B cell (primary cell): ENCODE measurements around the gene AP3M1. TPM values are rescaled to one million over a fixed set of nuclear protein-coding genes. Genes with fewer than 3 reads are reported as not detected.

Experiments used
- ATAC-seq: fragments of 200-7000 bp; cut with Tn5 transposase; one replicate; pipeline ENCODE4 v1.10.0; 2021; ENCODE audit warnings: low read depth, mild to moderate bottlenecking, moderate number of reproducible peaks, moderate library complexity
- CTCF ChIA-PET: fragments of 350-600 bp; sonication (Branson Sonifier 250); formaldehyde crosslinking; loops from one replicate; lab custom pipeline; 2021; ENCODE audit warnings: antibody characterized with exemption, inconsistent platforms; lab: Charles Lee
- POLR2A ChIA-PET: fragments of 350-600 bp; sonication (Branson Sonifier 250); formaldehyde crosslinking; loops from one replicate; lab custom pipeline; 2021; ENCODE audit warnings: antibody characterized with exemption; lab: Charles Lee
- DNase-seq: peaks from one replicate; pipeline ENCODE4 v3.0.0; 2013
- H2AFZ ChIP-seq: 2 replicates; pipeline ENCODE4 v1.6.1; 2012; ENCODE audit warnings: mild to moderate bottlenecking, low read depth, low read length; ENCODE audit not compliant: insufficient read depth, poor library complexity, severe bottlenecking
- H3K27ac ChIP-seq, 2 donors: 1 replicate in 1 of 2; 2 replicates in 1 of 2; pipeline ENCODE4 v1.5.1; 2012 to 2013; ENCODE audit warnings: low read length in 2 of 2, mild to moderate bottlenecking in 2 of 2, moderate library complexity in 1 of 2
- H3K27me3 ChIP-seq, 4 experiments: fragments of 200-600 bp in 1 of 4; sonication (generic) in 1 of 4; replicated peaks in 1 of 4; 1 replicate in 2 of 4; 2 replicates in 2 of 4; pipeline versions ENCODE4 v1.6.1 to v1.7.0; 2013 to 2016; ENCODE audit warnings: low read length in 3 of 4, mild to moderate bottlenecking in 2 of 4, mixed read lengths in 1 of 4, moderate library complexity in 1 of 4; ENCODE audit not compliant: insufficient read depth in 4 of 4, control insufficient read depth in 3 of 4; ENCODE audit errors: control extremely low read depth in 1 of 4
- H3K36me3 ChIP-seq, 2 experiments: replicated peaks in 1 of 2; 1 replicate in 1 of 2; 2 replicates in 1 of 2; pipeline versions ENCODE4 v1.6.1 to v1.7.1; 2013; ENCODE audit warnings: low read length in 1 of 2; ENCODE audit not compliant: insufficient read depth in 2 of 2, control insufficient read depth in 1 of 2; ENCODE audit errors: control extremely low read depth in 1 of 2, extremely low read depth in 1 of 2
- H3K4me1 ChIP-seq, 2 donors: fragments of 200-600 bp in 1 of 2; sonication (generic) in 1 of 2; 1 replicate in 1 of 2; 2 replicates in 1 of 2; pipeline versions ENCODE4 v1.5.1 to v1.6.1; 2013 to 2017; ENCODE audit warnings: low read length in 2 of 2; ENCODE audit not compliant: control insufficient read depth in 2 of 2, insufficient read depth in 2 of 2
- H3K4me2 ChIP-seq: replicated peaks from 2 replicates; pipeline ENCODE3; 2012; ENCODE audit warnings: mild to moderate bottlenecking, low read depth, low read length; ENCODE audit not compliant: poor library complexity, severe bottlenecking
- H3K4me3 ChIP-seq, 5 experiments: fragments of 200-600 bp in 1 of 5; sonication (generic) in 1 of 5; 1 replicate in 3 of 5; 2 replicates in 2 of 5; pipeline versions ENCODE4 v1.5.1 to v1.7.0; 2011 to 2016; ENCODE audit warnings: low read length in 4 of 5, mild to moderate bottlenecking in 4 of 5, low read depth in 2 of 5, control low read depth in 1 of 5, moderate library complexity in 1 of 5; ENCODE audit not compliant: insufficient read depth in 1 of 5; ENCODE audit errors: control extremely low read depth in 1 of 5, extremely low read depth in 1 of 5
- H3K79me2 ChIP-seq: fragments of 200-600 bp; sonication (generic); one replicate; pipeline ENCODE4 v1.6.0; 2016; ENCODE audit warnings: low read length; ENCODE audit not compliant: control insufficient read depth, insufficient read depth
- H3K9ac ChIP-seq: fragments of 200-600 bp; sonication (generic); 2 replicates; pipeline ENCODE4 v1.6.1; 2017; ENCODE audit warnings: mild to moderate bottlenecking, low read length, moderate library complexity
- H3K9me3 ChIP-seq, 3 donors: one replicate each; pipeline versions ENCODE4 v1.6.1 to v1.7.1; 2013; ENCODE audit warnings: low read length in 2 of 3; ENCODE audit not compliant: control insufficient read depth in 2 of 3, insufficient read depth in 1 of 3; ENCODE audit errors: control extremely low read depth in 1 of 3
- H4K20me1 ChIP-seq: 2 replicates; pipeline ENCODE4 v1.6.0; 2012; ENCODE audit warnings: mild to moderate bottlenecking, low read length; ENCODE audit not compliant: insufficient read depth, control insufficient read depth, poor library complexity, severe bottlenecking
- H3K27ac Mint-ChIP-seq: one replicate; pipeline ENCODE4 v1.8.0; 2021; ENCODE audit warnings: mixed read lengths
- H3K27me3 Mint-ChIP-seq: one replicate; pipeline ENCODE4 v1.8.0; 2021; ENCODE audit warnings: mixed read lengths
- H3K4me1 Mint-ChIP-seq: one replicate; pipeline ENCODE4 v1.8.0; 2021; ENCODE audit warnings: mixed read lengths
- H3K4me3 Mint-ChIP-seq: one replicate; pipeline ENCODE4 v1.8.0; 2021; ENCODE audit warnings: mixed read lengths
- H3K9me3 Mint-ChIP-seq: one replicate; pipeline ENCODE4 v1.8.0; 2022; ENCODE audit warnings: mixed read lengths; ENCODE audit not compliant: insufficient read depth
- EZH2 ChIP-seq: IDR thresholded peaks from 2 replicates; pipeline ENCODE4 v1.6.1; 2012; ENCODE audit warnings: borderline replicate concordance, low read depth, mild to moderate bottlenecking, moderate library complexity, low read length; ENCODE audit not compliant: insufficient read depth, poor library complexity, severe bottlenecking
- WGBS: methylation state at CpG from one replicate; pipeline ENCODE4 v1.1.5; 2013; ENCODE audit warnings: missing lambda C conversion rate; ENCODE audit not compliant: insufficient coverage; 5-methylcytosine and 5-hydroxymethylcytosine counted together
- intact Hi-C: fragments of 100-400 bp; cut with micrococcal nuclease; formaldehyde crosslinking; loops from one replicate; pipeline ENCODE4 v1.10.0; 2022
- polyA plus RNA-seq: library from polyadenylated mRNA; depleted of rRNA; stranded (reverse); fragments of >200 nt; gene quantifications from 2 replicates; pipeline ENCODE4 v1.2.3, GENCODE V29; 2012
- total RNA-seq, 2 donors: library from RNA; stranded (reverse); fragments of 120-200 nt in 1 of 2; gene quantifications; 1 replicate in 1 of 2; 2 replicates in 1 of 2; pipeline versions ENCODE4 v1.2.3 to v1.2.4, GENCODE V29; 2013 to 2022
- TF ChIP-seq, protein P1 (sequence below): fragments of 200-600 bp; IDR thresholded peaks from one replicate; pipeline ENCODE4 v1.8.0; 2022; ENCODE audit warnings: antibody characterized with exemption, mild to moderate bottlenecking

The AP3M1 gene
- total and polyA plus RNA-seq, 2 donors (not counting 1 experiment from before 2014, with no cell fraction given) = 21.6 to 50.4 TPM

GRCh38 chr10:74187237-74187636 is 36.6 kb upstream of the AP3M1 start:
- peak overlapping the region; percentile 73 for H3K27ac Mint-ChIP-seq
- Histone ChIP-seq H3K4me1 (peaks cover 25 to 39% of the 10 kb centered on the region in 2 donors), H3K36me3 (peaks cover 0 to 4% of the 10 kb centered on the region in 2 experiments), H3K27me3 (no peaks in the 10 kb centered on the region), H3K4me2 (no peak overlapping the region), H3K9me3 (no peaks in the 10 kb centered on the region), H3K27ac (peak overlapping the region in 1 of 2 donors; percentile 50), H4K20me1 (peaks cover 12% of the 10 kb centered on the region), H3K79me2 (peaks cover 98% of the 10 kb centered on the region), H3K9ac (no peak overlapping the region), H3K4me3 (no peak overlapping the region), H2AFZ (no peak overlapping the region)
- TF ChIP-seq, protein P1, sequence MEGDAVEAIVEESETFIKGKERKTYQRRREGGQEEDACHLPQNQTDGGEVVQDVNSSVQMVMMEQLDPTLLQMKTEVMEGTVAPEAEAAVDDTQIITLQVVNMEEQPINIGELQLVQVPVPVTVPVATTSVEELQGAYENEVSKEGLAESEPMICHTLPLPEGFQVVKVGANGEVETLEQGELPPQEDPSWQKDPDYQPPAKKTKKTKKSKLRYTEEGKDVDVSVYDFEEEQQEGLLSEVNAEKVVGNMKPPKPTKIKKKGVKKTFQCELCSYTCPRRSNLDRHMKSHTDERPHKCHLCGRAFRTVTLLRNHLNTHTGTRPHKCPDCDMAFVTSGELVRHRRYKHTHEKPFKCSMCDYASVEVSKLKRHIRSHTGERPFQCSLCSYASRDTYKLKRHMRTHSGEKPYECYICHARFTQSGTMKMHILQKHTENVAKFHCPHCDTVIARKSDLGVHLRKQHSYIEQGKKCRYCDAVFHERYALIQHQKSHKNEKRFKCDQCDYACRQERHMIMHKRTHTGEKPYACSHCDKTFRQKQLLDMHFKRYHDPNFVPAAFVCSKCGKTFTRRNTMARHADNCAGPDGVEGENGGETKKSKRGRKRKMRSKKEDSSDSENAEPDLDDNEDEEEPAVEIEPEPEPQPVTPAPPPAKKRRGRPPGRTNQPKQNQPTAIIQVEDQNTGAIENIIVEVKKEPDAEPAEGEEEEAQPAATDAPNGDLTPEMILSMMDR = no peak
- TF ChIP-seq EZH2 = no peak
- no CpG with 5 or more reads among the region's 1 CpG for WGBS
- CTCF ChIA-PET = interaction anchor here (0.9 to 3.5 kb wide), 3 partner anchors 11 to 37 kb away, joined by 3 to 13 read pairs (median 4); partner anchors contain the start of genes ADK and AP3M1
- no peaks in the 10 kb centered on the region for H3K27me3 Mint-ChIP-seq
- H3K4me1 Mint-ChIP-seq = peaks cover 61% of the 10 kb centered on the region
- no peak overlapping the region for H3K4me3 Mint-ChIP-seq
- POLR2A ChIA-PET = no interaction called here
- ATAC-seq = no peak
- no peaks in the 10 kb centered on the region for H3K9me3 Mint-ChIP-seq
- intact Hi-C loops = no loop called here
- no peak for DNase-seq

DNA sequence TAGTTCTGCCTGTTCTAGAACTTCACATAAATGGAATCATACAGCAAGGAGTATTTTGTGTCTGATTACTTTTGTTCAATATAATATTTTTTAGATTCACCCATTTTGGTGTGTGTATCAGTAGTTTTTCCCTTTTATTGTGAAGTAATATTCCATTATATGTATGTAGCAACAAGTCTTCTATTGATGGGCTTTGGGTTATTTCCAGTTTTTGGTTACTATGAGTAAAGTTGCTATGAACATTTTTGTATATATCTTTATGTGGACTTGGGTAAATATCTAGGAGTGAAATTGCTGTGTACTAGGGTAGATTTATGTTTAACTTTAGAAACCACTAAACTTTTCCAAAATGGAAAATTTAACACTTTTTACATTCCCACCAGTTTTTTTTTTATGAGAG is 36.0 kb upstream of the AP3M1 start:
- DNase-seq (no peak), ATAC-seq (no peak)
- no peaks in the 10 kb centered on the region for H3K9me3 Mint-ChIP-seq
- Histone ChIP-seq H3K9me3 (no peaks in the 10 kb centered on the region), H3K4me1 (peaks cover 23 to 38% of the 10 kb centered on the region in 2 donors), H3K4me3 (no peak overlapping the region), H3K36me3 (peaks cover 0 to 4% of the 10 kb centered on the region in 2 experiments), H3K79me2 (peaks cover 98% of the 10 kb centered on the region), H2AFZ (no peak overlapping the region), H3K27me3 (no peaks in the 10 kb centered on the region), H3K4me2 (no peak overlapping the region), H4K20me1 (peaks cover 14% of the 10 kb centered on the region), H3K27ac (peak overlapping the region in 1 of 2 donors; percentile 50), H3K9ac (no peak overlapping the region)
- ChIA-PET CTCF (no interaction called here), POLR2A (no interaction called here)
- peaks cover 62% of the 10 kb centered on the region for H3K4me1 Mint-ChIP-seq
- H3K27ac Mint-ChIP-seq = peak overlapping the region; percentile 2
- no peak for TF ChIP-seq EZH2
- TF ChIP-seq, protein P1 = no peak
- intact Hi-C loops = no loop called here
- no peaks in the 10 kb centered on the region for H3K27me3 Mint-ChIP-seq
- no peak overlapping the region for H3K4me3 Mint-ChIP-seq
